HG03175 (cell line): Measurements from ENCODE around the gene GRIK2.
"Not testable (repeated sequence)": the region's sequence is repeated elsewhere in the genome, so short reads cannot be mapped to it uniquely, and the experiment has no call there.

ENCODE experiments used
- ATAC-seq: cut with Tn5 transposase; IDR thresholded peaks from one replicate; pipeline ENCODE4 v1.9.1; 2021; ENCODE audit warnings: mild to moderate bottlenecking, moderate library complexity; ENCODE audit not compliant: unreplicated experiment

GRIK2 gene

GRCh38 chr6:101613556-101613955 lies 220.0 kb downstream of the GRIK2 start:
- no peak for ATAC-seq

GRCh38 chr6:101614774-101615173 lies 221.3 kb downstream of the GRIK2 start:
- no peak for ATAC-seq

- ATAC-seq, result no peak
Measured at GRCh38 chr6:101626269-101626668, 232.8 kb downstream of the GRIK2 start.

- ATAC-seq, result no peak
Measured at GRCh38 chr6:101630941-101631340, 237.4 kb downstream of the GRIK2 start.

- no peak for ATAC-seq
Measured at GRCh38 chr6:101633081-101633480, 239.6 kb downstream of the GRIK2 start.

- ATAC-seq, result not testable (repeated sequence)
Measured at GRCh38 chr6:101638865-101639264, 245.4 kb downstream of the GRIK2 start.

GRCh38 chr6:101640131-101640530 lies 246.6 kb downstream of the GRIK2 start:
- ATAC-seq, result no peak

GRCh38 chr6:101645770-101646169 lies 252.3 kb downstream of the GRIK2 start:
- ATAC-seq, result no peak

GRCh38 chr6:101650402-101651100 lies 257.0 kb downstream of the GRIK2 start:
- ATAC-seq, result no peak

- no peak for ATAC-seq
Measured at GRCh38 chr6:101652079-101652478, 258.6 kb downstream of the GRIK2 start.

- ATAC-seq, result no peak
Measured at GRCh38 chr6:101655109-101655508, 261.6 kb downstream of the GRIK2 start.

GRCh38 chr6:101662111-101662897 lies 268.8 kb downstream of the GRIK2 start:
- ATAC-seq, result peak; percentile 80

GRCh38 chr6:101663100-101663499 lies 269.6 kb downstream of the GRIK2 start:
- ATAC-seq, result no peak

GRCh38 chr6:101666256-101666655 lies 272.7 kb downstream of the GRIK2 start:
- ATAC-seq, result no peak

GRCh38 chr6:101668496-101669030 lies 275.1 kb downstream of the GRIK2 start:
- no peak for ATAC-seq

GRCh38 chr6:101676187-101676586 lies 282.7 kb downstream of the GRIK2 start:
- ATAC-seq, result no peak

GRCh38 chr6:101682937-101683336 lies 289.4 kb downstream of the GRIK2 start:
- no peak for ATAC-seq

GRCh38 chr6:101683884-101684283 lies 290.4 kb downstream of the GRIK2 start:
- ATAC-seq, result no peak

- no peak for ATAC-seq
Measured at GRCh38 chr6:101686653-101687052, 293.1 kb downstream of the GRIK2 start.

GRCh38 chr6:101689156-101689555 lies 295.6 kb downstream of the GRIK2 start:
- ATAC-seq, result no peak

- no peak for ATAC-seq
Measured at GRCh38 chr6:101689695-101690094, 296.2 kb downstream of the GRIK2 start.

GRCh38 chr6:101700655-101701054 lies 307.1 kb downstream of the GRIK2 start:
- ATAC-seq, result no peak
